D341Med (cell line): ENCODE results near the gene GLIS1.

Experiments
- DNase-seq: peaks from one replicate; pipeline ENCODE4 v3.0.0; 2012; ENCODE audit warnings: low spot score

Gene GLIS1

DNA sequence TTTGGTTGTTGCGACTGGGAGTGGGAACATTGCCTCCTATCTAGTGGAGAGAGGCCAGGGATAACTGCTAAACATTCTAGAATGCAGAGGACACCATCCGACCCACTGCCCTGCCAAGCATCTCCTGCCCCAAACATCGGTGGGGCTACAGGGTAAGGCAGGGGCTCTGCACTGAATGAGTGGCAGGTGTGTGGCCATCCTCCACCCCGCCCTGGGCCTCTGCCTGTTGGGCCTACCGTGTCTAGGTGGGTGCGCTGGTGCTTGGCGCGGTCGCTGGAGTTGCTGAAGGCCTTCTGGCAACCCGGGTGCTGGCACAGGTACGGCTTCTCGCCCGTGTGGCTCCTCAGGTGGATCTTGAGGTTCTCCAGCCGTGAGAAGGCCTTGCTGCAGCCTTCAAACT lies 209.4 kb downstream of the GLIS1 start:
- no peak for DNase-seq

DNA sequence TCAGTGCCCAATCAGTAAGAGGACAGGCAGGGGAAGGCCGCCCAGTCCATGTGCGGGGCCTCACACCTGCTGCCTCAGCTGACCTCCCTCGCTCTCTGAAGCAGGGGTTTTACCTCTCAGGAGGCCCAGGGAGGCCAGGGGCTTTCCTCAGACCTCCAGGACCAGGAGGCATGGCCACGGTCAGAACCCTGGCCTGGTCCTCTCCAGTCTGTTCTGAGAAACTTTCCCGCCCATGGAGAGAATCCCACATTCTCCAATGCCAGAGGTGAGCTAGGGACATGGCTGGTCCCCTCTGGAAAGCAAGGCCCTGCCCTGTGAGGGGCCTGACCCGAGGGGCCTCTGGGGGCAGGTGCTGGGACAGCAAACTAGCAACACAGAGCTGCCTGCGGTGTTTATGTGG lies 211.6 kb downstream of the GLIS1 start:
- no peak for DNase-seq

DNA sequence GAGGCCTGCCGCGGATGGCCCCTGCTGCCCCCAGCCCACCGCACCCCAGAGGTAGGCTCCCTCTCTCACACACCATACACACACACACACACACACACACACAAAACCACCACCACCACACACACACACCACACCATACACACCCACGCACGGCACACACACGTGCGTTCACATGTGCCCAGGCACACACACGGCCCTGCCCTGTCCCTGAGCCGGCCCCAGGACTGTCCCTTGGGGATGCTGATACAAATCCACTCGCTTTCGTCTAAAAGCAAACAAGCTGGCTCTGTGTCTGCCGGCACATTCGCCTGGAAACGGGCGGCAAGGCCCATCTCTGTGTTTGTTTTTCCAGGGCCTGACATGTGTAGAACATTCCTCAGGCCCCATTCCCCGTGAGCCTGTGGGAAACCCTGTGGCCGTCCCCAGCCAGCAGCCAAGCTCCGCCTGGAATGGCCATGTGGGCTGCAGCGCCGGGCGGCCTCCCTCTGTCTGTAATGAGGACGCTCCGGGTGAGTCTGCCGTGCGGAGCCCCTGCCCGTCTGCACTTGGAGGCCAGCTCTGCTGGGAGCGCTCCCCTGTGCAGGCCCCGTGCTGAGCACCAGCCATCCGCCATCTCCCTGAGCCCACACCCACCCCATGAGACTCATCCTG lies 212.4 kb downstream of the GLIS1 start:
- no peak for DNase-seq

DNA sequence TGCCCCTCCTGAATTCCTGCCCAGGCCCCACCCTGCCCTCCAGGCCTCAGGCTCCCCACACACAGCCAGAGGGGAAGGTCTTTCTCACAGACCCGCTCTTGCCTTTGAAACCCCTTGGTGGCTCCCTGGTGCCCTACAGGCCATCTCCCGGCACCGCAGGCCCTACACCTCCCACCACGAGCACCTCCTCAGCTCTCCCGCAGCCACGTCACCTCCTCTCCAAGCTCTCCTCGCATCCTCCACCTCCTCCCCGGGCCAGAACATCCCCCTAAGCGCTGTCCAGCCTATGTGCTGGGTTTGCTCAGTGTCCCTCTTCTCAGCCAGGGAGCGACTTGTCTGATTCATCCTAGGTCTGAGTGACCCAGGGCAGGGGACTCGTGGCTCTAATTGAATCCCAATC lies 213.4 kb downstream of the GLIS1 start:
- DNase-seq, result no peak

DNA sequence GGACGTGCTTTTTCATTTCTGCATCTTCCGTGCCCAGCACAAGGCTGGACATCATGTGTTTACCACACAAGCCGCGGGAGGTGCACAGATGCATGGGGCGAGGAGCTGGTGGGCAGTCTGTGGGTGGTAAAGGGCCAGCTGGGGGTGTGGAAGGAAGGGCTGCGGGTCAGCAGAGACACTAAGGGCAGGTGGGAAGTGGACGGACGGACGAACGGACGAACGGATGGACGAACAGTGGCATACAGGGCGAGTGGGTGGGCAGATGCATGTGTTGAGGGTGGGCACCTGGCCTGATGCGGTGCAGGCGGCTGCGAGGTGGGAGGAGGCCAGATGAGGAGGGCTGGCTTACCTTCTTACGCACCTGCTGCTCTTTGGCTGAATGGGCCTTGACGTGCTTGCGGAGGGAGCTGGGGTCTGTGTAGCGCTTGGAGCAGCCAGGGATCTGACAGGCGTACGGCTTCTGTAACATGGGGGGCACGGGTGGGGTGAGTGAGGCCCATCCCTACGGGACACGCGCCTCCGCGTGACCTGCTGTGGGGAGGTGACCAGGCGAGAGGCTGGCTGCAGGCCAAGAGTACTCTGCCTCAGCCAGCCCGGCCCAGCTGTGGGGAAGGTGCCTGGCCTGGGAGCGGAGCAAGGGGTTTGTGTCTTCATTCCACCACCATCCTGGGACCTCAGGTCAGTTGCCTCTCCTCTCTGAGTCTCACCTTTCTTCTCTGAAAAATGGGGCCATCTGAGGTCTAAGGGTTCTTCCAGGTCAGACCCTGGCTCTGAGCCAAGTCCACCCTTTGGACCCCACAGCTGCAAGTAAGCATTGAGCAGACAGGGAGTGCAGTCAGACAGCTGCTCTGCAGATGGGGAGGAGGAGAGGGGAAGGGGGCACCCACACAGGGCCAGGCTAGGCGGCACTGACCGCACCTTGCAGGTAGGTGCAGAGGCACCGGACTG lies 214.3 kb downstream of the GLIS1 start:
- no peak for DNase-seq

DNA sequence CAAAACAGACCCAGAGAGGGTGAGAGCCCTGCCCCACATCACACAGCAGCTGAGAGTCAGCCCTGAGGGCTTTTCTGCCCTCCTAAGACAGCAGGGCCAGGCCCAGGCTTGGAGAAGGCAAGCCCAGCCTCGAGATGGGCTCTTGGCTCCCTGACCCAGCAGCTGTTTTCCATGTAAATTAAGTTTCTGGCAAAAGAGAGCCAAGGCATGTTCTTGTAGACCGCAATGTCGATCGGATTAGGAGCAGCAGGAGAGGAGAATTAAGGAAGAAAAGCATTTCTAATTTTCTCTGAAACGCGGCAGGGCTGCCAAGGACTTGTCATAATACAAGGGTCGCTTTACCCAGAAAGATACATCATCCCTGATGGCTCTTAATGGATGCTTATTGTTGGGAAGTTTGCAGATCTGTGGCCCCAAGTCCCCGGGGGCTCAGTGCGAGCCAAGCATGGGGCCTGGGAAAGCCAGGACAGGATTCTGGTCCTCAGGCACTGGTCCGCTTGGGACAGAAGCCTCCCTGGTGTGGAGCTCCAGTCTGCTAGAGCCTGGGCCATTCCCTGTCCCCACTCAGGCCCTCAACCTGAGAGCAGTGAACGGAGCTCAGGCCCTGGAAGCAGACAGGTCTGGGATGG lies 216.9 kb downstream of the GLIS1 start:
- no peak for DNase-seq

DNA sequence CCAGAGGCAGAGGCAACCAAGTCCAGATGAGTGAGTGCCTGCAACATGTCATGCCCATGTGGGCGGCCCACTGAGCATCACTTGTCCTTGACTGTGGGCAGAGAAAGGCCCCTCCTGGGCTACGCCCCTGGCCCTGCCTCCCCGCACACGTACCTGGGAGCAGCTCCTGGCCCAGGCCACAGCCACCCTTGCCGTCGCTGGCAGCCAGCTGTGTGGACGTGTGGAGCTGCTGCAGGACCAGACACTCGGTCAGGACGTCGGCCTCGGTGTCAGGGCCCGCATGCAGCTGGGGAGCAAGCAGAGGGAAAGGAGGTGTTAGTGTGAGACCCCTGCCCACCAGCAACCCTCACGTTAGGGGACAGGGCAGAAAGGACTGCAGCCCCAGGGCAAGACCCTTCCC lies 218.5 kb downstream of the GLIS1 start:
- DNase-seq, result no peak

DNA sequence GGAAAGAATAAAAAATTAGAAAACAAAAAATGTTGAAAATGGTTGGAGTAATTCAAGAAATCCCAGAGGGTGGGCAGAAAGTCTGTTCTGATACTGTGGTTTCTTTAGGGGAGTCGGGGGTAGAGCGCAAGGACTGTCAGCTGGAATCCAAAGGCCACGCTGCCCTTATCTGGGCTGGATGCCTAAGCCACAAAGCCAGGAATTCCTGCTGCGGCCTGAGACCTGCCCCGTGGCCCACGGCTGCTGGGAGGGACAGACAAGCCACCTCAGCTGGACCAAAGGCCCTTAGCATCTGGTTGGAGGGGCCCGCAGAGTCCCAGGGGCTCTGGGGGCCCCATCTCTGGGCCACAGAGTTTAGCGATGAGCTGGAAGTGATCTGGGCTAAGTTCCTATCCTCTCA lies 219.5 kb downstream of the GLIS1 start:
- DNase-seq, result no peak

DNA sequence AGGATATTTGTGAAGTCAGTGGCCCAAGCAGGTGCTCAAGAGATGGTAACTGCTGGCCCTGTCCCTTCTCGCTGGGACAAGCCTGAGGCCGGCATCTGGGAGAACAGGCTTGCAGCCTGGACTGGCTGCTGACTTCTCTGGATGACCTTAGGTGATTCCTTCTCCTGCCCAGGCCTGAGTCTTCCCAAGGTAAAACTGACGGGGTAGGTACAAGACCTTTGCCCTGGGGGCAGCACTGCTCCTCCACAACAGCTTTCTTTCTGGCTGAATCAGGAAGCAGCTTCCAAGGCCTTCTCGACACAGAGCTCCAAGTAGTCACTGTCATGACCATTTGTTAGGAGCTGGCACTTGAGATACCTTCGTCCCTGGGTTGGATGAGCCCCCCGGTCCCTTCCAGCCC lies 220.2 kb downstream of the GLIS1 start:
- DNase-seq, result no peak

DNA sequence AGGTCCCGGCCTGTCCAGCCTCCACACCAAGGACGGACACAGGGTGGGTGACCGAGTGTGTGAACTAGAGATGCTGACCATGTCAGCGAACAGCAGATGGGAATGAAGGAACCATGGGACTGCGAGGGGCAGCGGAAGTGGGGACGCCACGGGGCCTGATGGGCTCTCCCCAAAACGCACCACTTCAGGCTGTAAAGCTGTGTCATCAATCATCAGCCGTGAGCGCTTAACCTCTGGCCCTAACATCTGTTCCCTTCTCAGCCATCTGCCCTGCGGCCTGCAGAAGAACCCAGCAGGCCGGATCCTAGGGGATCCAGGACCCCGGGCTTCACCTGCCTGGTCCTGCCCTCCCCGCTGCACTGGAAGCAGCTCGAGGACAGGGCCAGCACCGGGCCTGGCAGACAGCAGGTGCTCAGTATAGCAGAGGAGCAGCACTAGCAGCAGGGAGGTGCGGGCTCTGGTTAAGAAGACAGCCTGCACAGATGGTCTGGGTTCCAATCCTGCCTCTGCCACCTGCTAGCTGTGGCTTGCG lies 221.1 kb downstream of the GLIS1 start:
- no peak for DNase-seq

DNA sequence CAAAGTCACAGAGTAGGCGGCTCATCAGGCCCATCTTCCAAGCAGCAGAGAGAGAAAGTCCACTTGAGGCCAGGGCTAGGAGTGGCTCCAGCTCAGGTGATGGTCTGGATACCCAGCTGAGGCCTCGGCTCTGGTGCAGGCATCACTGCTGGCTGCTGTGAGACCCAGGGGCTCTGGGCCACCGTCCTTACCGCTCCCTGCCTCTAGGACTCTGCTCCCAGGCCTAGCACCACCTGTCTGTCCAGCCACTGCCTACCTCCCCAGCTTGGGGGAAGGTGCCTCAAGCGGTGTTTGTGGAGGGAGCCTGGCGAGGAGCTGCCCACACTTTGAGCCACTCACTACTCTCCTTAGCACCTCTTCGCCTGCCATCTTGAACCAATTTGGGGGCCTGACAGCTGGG lies 221.9 kb downstream of the GLIS1 start:
- no peak for DNase-seq

DNA sequence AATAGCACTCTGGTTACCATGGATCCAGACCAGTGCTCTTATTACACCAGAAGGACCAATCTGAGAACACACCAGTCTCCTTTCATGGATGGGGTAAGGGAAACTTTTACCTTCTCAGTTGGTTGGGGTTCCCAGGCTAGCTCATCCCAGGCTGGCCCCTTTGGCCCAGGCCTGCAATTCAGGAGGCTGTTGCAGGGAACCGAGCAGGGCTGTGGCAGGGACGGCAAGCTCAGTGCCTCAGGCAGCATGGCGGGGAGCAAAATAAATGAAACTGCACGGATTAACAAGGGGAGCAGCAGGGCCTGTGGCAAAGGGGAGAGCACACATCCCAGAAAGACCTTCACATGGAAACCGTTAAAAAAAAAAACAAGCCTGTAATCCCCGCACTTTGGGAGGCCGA lies 222.8 kb downstream of the GLIS1 start:
- DNase-seq, result no peak

DNA sequence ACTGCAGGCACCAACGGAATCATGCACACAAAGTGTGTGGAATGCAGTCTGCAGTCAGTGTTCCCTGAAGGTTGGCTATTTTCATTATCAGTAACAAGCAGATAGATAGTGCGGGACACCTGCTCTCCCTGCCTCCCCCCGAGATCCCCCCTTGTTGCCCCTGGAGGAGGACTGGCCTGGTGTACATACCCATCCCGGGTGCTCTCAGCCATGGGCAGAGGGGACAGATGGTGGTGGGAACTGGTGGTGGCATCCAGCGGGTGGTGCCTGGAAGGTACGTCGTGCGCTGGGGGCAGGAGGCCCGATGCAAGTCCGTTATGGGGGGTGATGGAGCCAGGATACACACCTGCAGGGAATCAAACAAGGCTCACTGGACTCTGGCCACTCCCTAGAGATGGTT lies 224.5 kb downstream of the GLIS1 start:
- no peak for DNase-seq

DNA sequence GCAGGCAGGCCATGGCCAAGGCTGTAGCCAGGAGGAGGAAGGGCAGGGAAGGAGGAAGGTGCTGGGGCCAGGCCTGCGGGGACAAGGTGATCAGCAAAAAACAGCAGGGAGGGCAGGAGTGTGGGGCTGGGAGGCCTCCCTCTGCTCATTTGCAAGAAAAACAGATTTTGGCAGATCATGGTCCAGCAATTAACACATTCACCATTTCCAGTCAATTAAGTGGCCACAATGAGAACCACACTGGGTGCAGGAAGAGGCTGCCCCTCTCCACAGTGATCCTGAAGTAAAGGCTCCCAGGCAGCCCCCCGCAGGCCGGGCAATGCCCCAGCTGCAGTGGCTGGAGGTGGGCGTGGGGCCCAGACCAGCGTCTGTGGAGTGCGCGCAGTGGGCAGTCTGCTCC lies 225.1 kb downstream of the GLIS1 start:
- no peak for DNase-seq

DNA sequence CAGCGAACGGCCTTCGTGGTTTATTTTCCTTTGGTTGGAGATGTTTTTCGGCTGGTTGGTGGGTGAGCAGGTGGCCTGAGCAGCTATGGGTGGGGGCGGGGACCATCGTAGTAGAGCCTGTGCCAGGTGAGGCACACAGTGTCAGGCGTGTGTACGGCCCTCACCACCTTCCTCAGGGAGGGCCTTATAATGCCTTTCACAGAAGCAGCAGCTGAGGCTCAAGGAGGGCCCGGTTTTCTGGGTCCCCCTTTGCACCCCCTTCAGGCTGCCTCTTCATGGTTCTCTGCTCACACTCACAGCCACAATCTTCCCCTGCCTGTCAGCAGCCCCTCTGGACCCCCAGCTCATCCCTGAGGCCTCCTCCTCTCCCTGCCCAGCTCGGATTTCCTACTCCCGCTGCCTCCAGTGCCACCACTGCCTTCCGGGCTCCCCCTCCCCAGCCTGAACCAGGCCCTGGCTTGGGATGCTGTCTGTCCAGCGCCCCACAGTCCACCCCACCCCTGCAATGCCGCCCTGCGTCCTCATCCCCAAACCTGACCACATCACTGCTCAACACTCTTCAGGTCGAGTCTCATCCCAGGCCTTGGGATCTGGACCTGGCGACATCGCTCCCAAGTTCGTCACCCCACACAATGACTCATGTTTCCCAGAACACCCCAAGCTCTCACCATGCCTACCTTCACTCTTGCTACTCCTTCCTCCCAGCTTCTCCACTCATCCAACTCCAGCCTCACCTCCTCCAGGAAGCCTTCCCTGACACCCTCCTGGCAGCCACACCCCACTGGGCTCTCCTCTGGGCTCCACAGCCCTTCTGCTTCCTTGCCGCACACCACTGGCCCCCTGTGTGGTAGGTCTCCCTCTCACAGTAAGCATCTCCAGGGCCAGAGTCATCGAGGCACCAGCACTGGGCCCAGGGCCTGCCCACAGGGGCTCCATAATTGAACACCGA lies 225.9 kb downstream of the GLIS1 start:
- DNase-seq, result no peak

DNA sequence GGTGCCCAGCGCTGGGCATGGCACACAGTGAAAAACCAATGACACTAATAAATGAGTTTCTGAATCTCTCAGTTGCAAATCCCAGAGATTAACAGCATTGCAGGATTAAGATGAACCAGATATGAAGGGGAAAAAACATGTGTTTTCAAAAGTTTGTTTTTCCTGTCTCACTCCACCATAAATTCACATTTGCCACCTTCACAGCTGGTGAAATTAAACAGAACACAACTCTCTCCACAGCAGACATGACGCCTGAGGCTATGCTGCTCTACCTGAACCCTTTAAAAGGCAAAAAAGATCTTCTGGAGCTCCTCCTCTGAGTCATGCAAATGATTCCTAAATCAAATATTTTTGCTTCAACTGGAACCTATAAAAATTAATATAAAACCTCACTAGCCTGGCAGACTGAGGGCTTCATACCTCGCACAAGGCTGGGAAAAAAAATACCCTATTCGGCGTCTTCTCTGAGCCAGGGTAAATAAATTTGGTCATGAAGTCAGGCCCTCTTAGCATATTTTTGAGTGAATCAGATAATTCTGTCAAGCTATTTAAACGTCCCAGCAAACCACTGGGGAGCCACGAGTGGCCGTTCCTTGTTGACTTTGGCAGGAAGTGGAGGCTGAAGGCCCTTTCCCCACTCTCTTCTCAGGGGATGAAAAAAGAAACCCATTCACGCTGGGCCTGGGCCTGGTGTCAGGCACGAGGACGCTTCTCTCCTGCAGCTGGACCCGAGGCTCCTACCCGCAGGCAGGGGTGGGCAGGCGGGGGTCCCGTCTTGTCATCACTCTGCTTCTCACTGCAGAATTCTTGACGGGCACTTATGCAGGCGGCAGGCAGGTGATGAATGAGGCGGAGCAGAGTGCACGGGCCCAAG lies 226.8 kb downstream of the GLIS1 start:
- DNase-seq, result no peak

DNA sequence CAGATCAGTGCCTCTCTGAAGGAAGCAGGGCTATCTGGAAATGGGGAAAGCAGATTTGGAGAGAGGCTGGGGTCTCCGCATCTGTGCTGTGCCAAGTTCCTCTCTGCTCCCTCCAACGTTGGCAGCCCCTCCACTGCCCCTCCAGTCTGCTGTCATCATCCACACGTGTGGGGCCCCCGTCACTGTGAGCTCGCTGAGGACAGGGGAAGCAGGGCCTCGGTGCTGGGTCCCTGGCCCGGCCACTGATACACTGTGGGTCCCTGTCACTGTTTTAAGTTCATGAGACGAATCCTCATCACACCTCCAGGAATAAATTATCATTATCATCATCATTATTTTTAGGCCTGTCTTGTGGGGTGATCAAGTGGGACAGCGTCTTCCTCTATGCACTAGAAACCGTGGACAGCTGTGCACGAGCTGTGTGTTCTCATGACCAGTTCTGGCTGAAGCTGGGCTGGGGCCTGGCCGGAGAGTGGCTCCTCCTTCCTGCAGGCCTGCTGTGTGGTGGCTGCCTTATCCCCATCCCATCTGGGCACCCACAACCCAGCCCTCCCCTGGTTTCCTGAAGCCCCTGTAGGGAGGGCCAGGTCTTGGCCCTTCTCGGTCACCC lies 227.5 kb downstream of the GLIS1 start:
- no peak for DNase-seq

DNA sequence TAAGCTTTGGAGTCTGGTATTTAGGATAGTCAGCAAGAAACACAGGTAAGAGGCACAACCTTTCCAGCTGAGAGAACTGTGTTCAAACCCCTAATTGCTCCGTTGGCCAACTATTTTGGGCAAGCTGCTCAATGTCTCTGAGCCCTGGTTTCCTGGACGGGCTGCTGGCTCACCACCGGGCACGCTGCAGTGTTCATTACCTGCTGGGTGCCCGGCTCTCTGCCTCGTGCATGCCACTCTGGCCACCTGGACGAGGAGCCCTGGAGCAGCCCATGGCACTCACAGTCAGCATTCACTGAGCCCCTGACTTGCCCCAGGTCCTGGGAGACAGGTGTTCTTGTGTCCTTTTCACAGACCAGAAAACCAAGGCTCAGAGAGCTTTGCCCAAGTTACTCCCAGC lies 228.7 kb downstream of the GLIS1 start:
- no peak for DNase-seq

DNA sequence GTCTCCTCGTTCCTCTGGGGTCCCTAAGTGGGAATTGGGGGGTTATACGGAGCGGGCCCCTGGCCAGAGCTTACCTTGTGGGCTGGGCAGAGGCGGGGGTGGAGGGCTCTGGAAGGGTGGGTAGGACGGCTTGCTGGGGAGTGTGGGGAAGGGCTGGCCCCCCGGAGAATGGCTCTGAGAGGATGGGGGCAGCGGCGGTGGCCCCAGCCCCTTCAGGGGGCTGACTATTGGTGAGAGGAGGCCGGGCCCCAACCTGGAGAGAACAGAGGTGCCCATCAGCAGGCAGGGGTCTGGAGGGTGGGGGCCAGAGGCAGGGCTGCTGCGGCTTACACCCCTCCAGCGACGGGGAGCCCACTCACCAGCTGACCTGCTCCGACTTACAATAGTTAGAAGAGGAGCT lies 229.2 kb downstream of the GLIS1 start:
- DNase-seq, result no peak

DNA sequence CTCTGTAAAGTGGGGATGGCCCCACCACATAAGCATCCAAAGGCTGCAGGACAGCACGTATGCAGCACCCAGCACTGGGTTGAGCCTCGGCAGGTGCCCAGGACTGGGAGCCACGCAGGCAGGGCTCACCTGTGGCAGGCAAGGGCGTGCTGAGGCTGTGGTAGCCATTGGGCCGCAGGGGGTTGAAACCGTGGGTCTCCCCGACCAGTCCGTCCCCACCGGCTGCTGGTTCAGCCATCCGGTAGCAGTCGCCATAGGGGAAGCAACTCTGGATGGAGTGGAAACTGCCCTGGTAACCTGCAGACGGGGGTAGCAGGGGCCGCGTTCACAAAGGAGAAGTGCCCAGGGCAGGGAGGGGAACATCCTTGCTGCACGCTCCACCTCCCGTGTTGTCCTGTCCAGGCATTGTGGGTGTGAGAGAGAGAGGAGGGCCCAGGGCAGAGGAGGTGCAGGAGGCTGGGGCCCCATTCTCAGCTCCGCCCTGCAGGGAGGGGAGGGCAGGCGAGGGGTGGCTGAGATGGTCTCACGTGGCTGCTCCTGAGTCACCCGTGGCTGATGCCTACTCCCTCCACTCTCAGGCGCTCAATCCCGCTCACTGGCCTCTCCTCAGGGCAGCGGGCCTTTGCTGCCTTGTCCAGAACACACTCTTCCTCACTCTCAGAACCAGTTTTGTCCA lies 229.8 kb downstream of the GLIS1 start:
- DNase-seq, result no peak
